ENCODE measurements around the gene KAZN.

DNA sequence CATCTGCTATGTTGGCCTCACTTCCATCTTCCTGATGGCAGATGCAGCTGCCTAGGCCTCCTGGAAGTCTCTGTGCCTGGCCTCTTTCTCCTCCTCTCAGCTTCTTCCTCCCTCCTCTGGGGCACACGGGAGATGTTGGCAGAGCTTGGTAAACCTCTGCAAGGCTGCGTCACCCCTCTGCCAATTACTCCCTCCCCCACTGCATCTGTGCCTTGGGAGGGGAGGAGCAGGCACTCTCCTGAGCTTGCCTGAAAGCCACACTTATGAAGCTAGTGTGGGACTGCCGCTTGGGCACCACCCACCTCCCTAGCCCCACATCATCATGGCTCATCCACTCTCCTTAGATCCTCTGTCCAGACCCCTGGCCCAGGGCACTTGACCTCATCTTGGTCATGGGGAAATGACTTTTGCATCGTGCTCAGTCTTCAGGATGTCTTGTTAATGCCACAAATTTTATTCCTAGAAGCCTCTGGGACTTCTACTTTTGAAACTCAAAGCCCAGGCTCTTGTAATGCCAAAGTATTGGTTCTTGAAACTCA lies 547.7 kb downstream of the KAZN start:
- TF ChIP-seq CTCF (IDR thresholded peaks at IDR 0.05; ENCODE audit: poor library complexity), result no peak
- TF ChIP-seq EZH2 (IDR thresholded peaks at IDR 0.05; ENCODE audit: borderline replicate concordance), result no peak
